Stimulated activated CD4-positive, alpha-beta T cell treated with anti-CD3 and anti-CD28 coated beads, Interleukin-2, amount 100 ng/mL, for 24 hours (primary cell): Measurements from ENCODE around the gene IL18BP.

Experiments used
- DNase-seq, 2 donors: peaks; one replicate each; pipeline ENCODE4 v3.0.0-alpha.2; 2020

The IL18BP gene

GRCh38 chr11:72013765-72014711, 15.3 kb downstream of the IL18BP start:
- no peak for DNase-seq

- no peak for DNase-seq
Observed at GRCh38 chr11:72014761-72015320, 16.1 kb downstream of the IL18BP start.

GRCh38 chr11:72015511-72016061, 16.9 kb downstream of the IL18BP start:
- DNase-seq, result no peak

GRCh38 chr11:72018171-72018570, 19.5 kb downstream of the IL18BP start:
- no peak for DNase-seq

- no peak for DNase-seq
Observed at GRCh38 chr11:72023335-72023734, 24.6 kb downstream of the IL18BP start.

- no peak for DNase-seq
Observed at GRCh38 chr11:72024069-72024754, 25.5 kb downstream of the IL18BP start.

- DNase-seq, result no peak
Observed at GRCh38 chr11:72026090-72026489, 27.4 kb downstream of the IL18BP start.

GRCh38 chr11:72030472-72031045, 31.9 kb downstream of the IL18BP start:
- DNase-seq, result no peak

- DNase-seq, result no peak
Observed at GRCh38 chr11:72036687-72037086, 38.0 kb downstream of the IL18BP start.

- DNase-seq, result no peak
Observed at GRCh38 chr11:72037554-72038311, 39.0 kb downstream of the IL18BP start.

GRCh38 chr11:72038491-72038890, 39.8 kb downstream of the IL18BP start:
- DNase-seq, result no peak

GRCh38 chr11:72039031-72039855, 40.5 kb downstream of the IL18BP start:
- no peak for DNase-seq

GRCh38 chr11:72039856-72040401, 41.2 kb downstream of the IL18BP start:
- no peak for DNase-seq

GRCh38 chr11:72040491-72041363, 42.0 kb downstream of the IL18BP start:
- DNase-seq, result peak; percentile 80 to 81

GRCh38 chr11:72041364-72042063, 42.8 kb downstream of the IL18BP start:
- DNase-seq, result peak; percentile 41 to 52

- no peak for DNase-seq
Observed at GRCh38 chr11:72042064-72042745, 43.5 kb downstream of the IL18BP start.

GRCh38 chr11:72045849-72046248, 47.1 kb downstream of the IL18BP start:
- no peak for DNase-seq

- DNase-seq, result no peak
Observed at GRCh38 chr11:72048766-72049460, 50.2 kb downstream of the IL18BP start.
